GM23338 (cell line): Measurements from ENCODE around the gene SLC5A5. TPM values are rescaled to one million over a fixed set of nuclear protein-coding genes. Genes with fewer than 3 reads are reported as not detected.

ENCODE experiments used
- ATAC-seq: fragments of 200-7000 bp; cut with Tn5 transposase; 3 replicates; pipeline ENCODE4 v1.9.1; 2020
- DNase-seq: peaks from one replicate; pipeline ENCODE4 v3.0.0-alpha.2; 2015; ENCODE audit warnings: low spot score
- H2AFZ ChIP-seq: fragments of 200-600 bp; sonication (generic); 2 replicates; pipeline ENCODE4 v1.8.0; 2016; ENCODE audit warnings: antibody characterized with exemption, mild to moderate bottlenecking, moderate library complexity
- H3F3A ChIP-seq: fragments of 200-600 bp; sonication (generic); replicated peaks from 2 replicates; pipeline ENCODE4 v1.8.0; 2017; ENCODE audit warnings: antibody characterized with exemption, mixed run types, low read depth
- H3K27ac ChIP-seq: fragments of 200-600 bp; sonication (generic); 2 replicates; pipeline ENCODE4 v1.6.1; 2016; ENCODE audit warnings: low read depth
- H3K27me3 ChIP-seq: fragments of 200-600 bp; sonication (generic); 2 replicates; pipeline ENCODE4 v1.8.0; 2016; ENCODE audit warnings: mild to moderate bottlenecking, mixed run types, moderate library complexity; ENCODE audit not compliant: insufficient read depth
- H3K36me3 ChIP-seq: fragments of 200-600 bp; sonication (generic); 2 replicates; pipeline ENCODE4 v1.8.0; 2016; ENCODE audit warnings: mild to moderate bottlenecking; ENCODE audit not compliant: insufficient read depth
- H3K4me1 ChIP-seq: fragments of 200-600 bp; sonication (generic); 2 replicates; pipeline ENCODE4 v1.8.0; 2016; ENCODE audit warnings: mild to moderate bottlenecking, moderate library complexity; ENCODE audit not compliant: insufficient read depth
- H3K4me2 ChIP-seq: fragments of 200-600 bp; sonication (generic); 2 replicates; pipeline ENCODE4 v1.7.1; 2017; ENCODE audit warnings: mixed run types
- H3K4me3 ChIP-seq: fragments of 200-600 bp; sonication (generic); 2 replicates; pipeline ENCODE4 v1.6.1; 2016; ENCODE audit warnings: mixed run types
- H3K79me2 ChIP-seq: fragments of 200-600 bp; sonication (generic); replicated peaks from 2 replicates; pipeline ENCODE4 v1.8.0; 2017; ENCODE audit warnings: mild to moderate bottlenecking; ENCODE audit not compliant: insufficient read depth
- H3K9me2 ChIP-seq: fragments of 200-600 bp; sonication (generic); 2 replicates; pipeline ENCODE4 v1.8.0; 2017; ENCODE audit not compliant: insufficient read depth
- H4K20me1 ChIP-seq: fragments of 200-600 bp; sonication (generic); replicated peaks from 2 replicates; pipeline ENCODE4 v1.8.0; 2017; ENCODE audit warnings: mild to moderate bottlenecking; ENCODE audit not compliant: insufficient read depth
- H3K27ac Mint-ChIP-seq: 2 replicates; pipeline ENCODE4 v1.8.0; 2020; ENCODE audit warnings: inconsistent platforms, mild to moderate bottlenecking, moderate library complexity, mixed read lengths
- H3K27me3 Mint-ChIP-seq: 3 replicates; pipeline ENCODE4 v1.8.0; 2022; ENCODE audit warnings: low read depth, mild to moderate bottlenecking, moderate library complexity, mixed read lengths, inconsistent platforms; ENCODE audit not compliant: insufficient read depth, poor library complexity
- H3K36me3 Mint-ChIP-seq: 3 replicates; pipeline ENCODE4 v1.8.0; 2021; ENCODE audit warnings: low read depth, mild to moderate bottlenecking, inconsistent platforms, moderate library complexity, mixed read lengths
- H3K4me1 Mint-ChIP-seq: 3 replicates; pipeline ENCODE4 v1.8.0; 2020; ENCODE audit warnings: mild to moderate bottlenecking, inconsistent platforms, mixed read lengths
- H3K4me3 Mint-ChIP-seq: 3 replicates; pipeline ENCODE4 v1.8.0; 2021; ENCODE audit warnings: moderate library complexity, mild to moderate bottlenecking, inconsistent platforms, mixed read lengths
- H3K9me3 Mint-ChIP-seq: 3 replicates; pipeline ENCODE4 v1.8.0; 2020; ENCODE audit warnings: moderate library complexity, mild to moderate bottlenecking, inconsistent platforms, mixed read lengths
- CREB1 ChIP-seq: fragments of 250-450 bp; sonication (Bioruptor Pico); IDR thresholded peaks from 2 replicates; pipeline ENCODE4 v1.5.0; 2020; ENCODE audit warnings: low read depth, mild to moderate bottlenecking, moderate library complexity
- EZH2 ChIP-seq: fragments of 200-600 bp; sonication (generic); IDR thresholded peaks from one replicate; pipeline ENCODE4 v1.8.0; 2017; ENCODE audit warnings: antibody characterized with exemption, mild to moderate bottlenecking, low read depth; ENCODE audit not compliant: unreplicated experiment
- JUNB ChIP-seq: IDR thresholded peaks from one replicate; pipeline ENCODE4 v1.6.1; 2016; ENCODE audit warnings: antibody characterized with exemption; ENCODE audit not compliant: unreplicated experiment
- NANOG ChIP-seq: IDR thresholded peaks from 2 replicates; pipeline ENCODE4 v1.6.1; 2016; ENCODE audit warnings: antibody characterized with exemption, borderline replicate concordance
- POLR2AphosphoS5 ChIP-seq: IDR thresholded peaks from 2 replicates; pipeline ENCODE4 v1.6.1; 2016; ENCODE audit warnings: antibody characterized with exemption, low read depth
- ZNF114 ChIP-seq: fragments of 250-450 bp; sonication (Bioruptor Pico); IDR thresholded peaks from 2 replicates; pipeline ENCODE4 v1.5.0; 2020; ENCODE audit warnings: mild to moderate bottlenecking, moderate library complexity
- ZNF331 ChIP-seq: fragments of 250-450 bp; sonication (Bioruptor Pico); IDR thresholded peaks from 2 replicates; pipeline ENCODE4 v1.5.0; 2020; ENCODE audit warnings: low read depth, mild to moderate bottlenecking, moderate library complexity
- polyA plus RNA-seq: library from polyadenylated mRNA; unstranded; fragments of >200 nt; fragmentation: Nextera tagmentation; extraction: Ambion mirVana; gene quantifications from 2 replicates; pipeline ENCODE4 v1.2.1, GENCODE V29; 2016
- total RNA-seq: library from RNA; depleted of rRNA; stranded (reverse); fragments of >200 nt; shearing (Covaris generic); gene quantifications from 2 replicates; pipeline ENCODE4 v1.2.3, GENCODE V29; 2014
- TF ChIP-seq, protein P1 (sequence below): IDR thresholded peaks from 2 replicates; pipeline ENCODE4 v1.6.1; 2016; ENCODE audit warnings: antibody characterized with exemption
- TF ChIP-seq, protein P2 (sequence below), 2 experiments: fragments of 200-600 bp in 1 of 2; sonication (generic) in 1 of 2; conservative IDR thresholded peaks; 2 replicates each; pipeline versions ENCODE4 v1.5.1 to v1.6.1; 2016 to 2017; ENCODE audit warnings: antibody characterized with exemption in 2 of 2, low read depth in 2 of 2, mild to moderate bottlenecking in 2 of 2, moderate library complexity in 1 of 2

The SLC5A5 gene
- total and polyA plus RNA-seq, 2 experiments from 2014 or later, result 1.0 to 2.1 TPM

DNA sequence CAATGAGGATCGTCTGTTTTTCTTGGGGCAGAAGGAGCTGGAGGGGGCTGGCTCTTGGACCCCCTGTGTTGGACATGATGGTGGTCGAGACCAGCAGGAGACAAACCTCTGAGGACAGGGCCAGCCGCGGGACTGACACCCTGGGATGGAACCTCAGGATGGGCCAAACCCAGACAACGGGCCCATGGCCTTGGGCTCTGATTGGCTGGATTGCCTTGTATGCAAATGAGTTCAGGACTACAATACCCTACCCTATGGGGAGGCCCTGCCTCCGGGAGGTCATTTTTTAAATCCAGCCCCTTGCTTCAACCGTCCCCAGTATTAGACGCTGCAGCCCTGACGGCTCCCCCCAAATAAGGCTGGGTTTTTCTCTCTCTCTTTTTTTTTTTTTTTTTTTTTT is 22.0 kb downstream of the SLC5A5 start:
- Mint-ChIP-seq H3K4me1 (no peaks in the 10 kb centered on the region; the same call in 2 of the 3 replicates), H3K9me3 (peaks cover under 1% of the 10 kb centered on the region; the same call in 1 of the 3 replicates), H3K27me3 (peaks cover 9% of the 10 kb centered on the region), H3K4me3 (no peak overlapping the region), H3K36me3 (no peaks in the 10 kb centered on the region), H3K27ac (no peak overlapping the region)
- TF ChIP-seq JUNB (no peak), ZNF114 (CRISPR knock-in tag) (no peak), CREB1 (CRISPR knock-in tag) (no peak)
- Histone ChIP-seq H3K9me2 (no peaks in the 10 kb centered on the region), H3K36me3 (no peaks in the 10 kb centered on the region), H3K79me2 (no peaks in the 10 kb centered on the region), H3K27ac (no peak overlapping the region), H3K27me3 (no peaks in the 10 kb centered on the region), H3F3A (no peaks in the 10 kb centered on the region), H3K4me1 (peaks cover 7% of the 10 kb centered on the region; the same call in 1 of the 2 replicates), H3K4me3 (no peak overlapping the region), H4K20me1 (no peaks in the 10 kb centered on the region; the same call in 1 of the 2 replicates), H3K4me2 (no peak overlapping the region), H2AFZ (no peak overlapping the region)
- ATAC-seq, result no peak
- DNase-seq, result peak; percentile 21

DNA sequence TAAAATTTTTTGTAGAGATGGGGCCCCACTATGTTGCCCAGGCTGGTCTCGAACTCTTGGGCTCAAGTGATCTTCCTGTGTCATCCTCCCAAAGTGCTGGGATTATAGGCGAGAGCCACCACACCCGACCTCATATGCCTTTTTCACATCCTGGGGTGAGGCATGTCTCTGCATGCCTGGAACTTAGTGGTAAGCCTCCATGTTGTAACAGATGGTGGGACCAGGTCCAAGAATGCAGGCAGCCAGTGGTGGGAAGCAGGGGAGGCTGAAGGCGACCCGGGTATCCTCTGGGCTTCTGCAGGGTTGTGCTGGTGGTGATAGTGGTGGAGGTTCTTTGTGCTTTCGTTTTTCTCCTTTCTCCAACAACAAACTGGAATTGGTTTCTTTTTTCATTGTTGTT is 31.0 kb downstream of the SLC5A5 start:
- Histone ChIP-seq H3K27me3 (no peaks in the 10 kb centered on the region), H2AFZ (0 out of 2 replicates have a peak overlapping the region, but pooled peaks have one; percentile 28), H3K27ac (no peak overlapping the region), H3K36me3 (0 out of 2 replicates have a peak, but pooled peaks cover 2% of the 10 kb centered on the region), H4K20me1 (no peaks in the 10 kb centered on the region), H3K4me2 (no peak overlapping the region), H3K4me1 (no peaks in the 10 kb centered on the region), H3F3A (no peaks in the 10 kb centered on the region), H3K79me2 (no peaks in the 10 kb centered on the region), H3K9me2 (no peaks in the 10 kb centered on the region), H3K4me3 (no peak overlapping the region)
- peaks cover 40% of the 10 kb centered on the region for H3K9me3 Mint-ChIP-seq
- no peak for DNase-seq
- no peak for ATAC-seq
- H3K4me1 Mint-ChIP-seq, result no peaks in the 10 kb centered on the region
- no peak overlapping the region for H3K27ac Mint-ChIP-seq
- no peak overlapping the region for H3K4me3 Mint-ChIP-seq
- H3K27me3 Mint-ChIP-seq, result peaks cover 5% of the 10 kb centered on the region
- no peaks in the 10 kb centered on the region for H3K36me3 Mint-ChIP-seq
- no peak for TF ChIP-seq NANOG
- no peak for TF ChIP-seq EZH2
- no peak for TF ChIP-seq POLR2AphosphoS5

DNA sequence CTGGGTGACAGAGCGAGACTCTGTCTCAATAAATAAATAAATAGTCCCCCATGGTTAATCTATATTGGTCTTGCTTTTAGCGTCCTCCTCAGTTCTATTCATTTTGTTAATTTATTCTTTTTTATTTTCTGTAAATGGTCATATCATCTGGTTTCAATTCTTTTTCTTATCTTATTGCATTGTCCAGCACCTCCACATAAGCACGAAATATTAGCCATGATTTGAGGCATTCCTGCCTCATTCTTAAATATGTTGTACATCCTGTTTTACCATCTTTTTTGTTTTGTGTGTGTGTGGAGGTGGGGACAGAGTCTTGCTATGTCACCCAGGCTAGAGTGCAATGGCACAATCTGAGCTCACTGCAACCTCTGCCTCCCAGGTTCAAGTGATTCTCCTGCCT is 36.5 kb downstream of the SLC5A5 start:
- Histone ChIP-seq H2AFZ (no peak overlapping the region), H3K79me2 (no peaks in the 10 kb centered on the region), H3K27me3 (no peaks in the 10 kb centered on the region), H3K36me3 (peaks cover 11% of the 10 kb centered on the region; the same call in 1 of the 2 replicates), H3K4me3 (no peak overlapping the region), H4K20me1 (no peaks in the 10 kb centered on the region), H3K27ac (no peak overlapping the region), H3F3A (peaks cover 3% of the 10 kb centered on the region; the same call in 1 of the 2 replicates), H3K4me1 (no peaks in the 10 kb centered on the region), H3K4me2 (no peak overlapping the region), H3K9me2 (no peaks in the 10 kb centered on the region)
- H3K27ac Mint-ChIP-seq, result no peak overlapping the region
- DNase-seq (no peak), ATAC-seq (no peak)
- H3K4me1 Mint-ChIP-seq, result peaks cover 5% of the 10 kb centered on the region; the same call in 2 of the 3 replicates
- peaks cover 6% of the 10 kb centered on the region for H3K27me3 Mint-ChIP-seq
- H3K36me3 Mint-ChIP-seq, result peaks cover 9% of the 10 kb centered on the region; the same call in 2 of the 3 replicates
- peaks cover 23% of the 10 kb centered on the region for H3K9me3 Mint-ChIP-seq
- no peak overlapping the region for H3K4me3 Mint-ChIP-seq
- TF ChIP-seq POLR2AphosphoS5 (no peak), ZNF331 (CRISPR knock-in tag) (no peak)
- TF ChIP-seq, protein P1, sequence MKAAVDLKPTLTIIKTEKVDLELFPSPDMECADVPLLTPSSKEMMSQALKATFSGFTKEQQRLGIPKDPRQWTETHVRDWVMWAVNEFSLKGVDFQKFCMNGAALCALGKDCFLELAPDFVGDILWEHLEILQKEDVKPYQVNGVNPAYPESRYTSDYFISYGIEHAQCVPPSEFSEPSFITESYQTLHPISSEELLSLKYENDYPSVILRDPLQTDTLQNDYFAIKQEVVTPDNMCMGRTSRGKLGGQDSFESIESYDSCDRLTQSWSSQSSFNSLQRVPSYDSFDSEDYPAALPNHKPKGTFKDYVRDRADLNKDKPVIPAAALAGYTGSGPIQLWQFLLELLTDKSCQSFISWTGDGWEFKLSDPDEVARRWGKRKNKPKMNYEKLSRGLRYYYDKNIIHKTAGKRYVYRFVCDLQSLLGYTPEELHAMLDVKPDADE, result no peak
- TF ChIP-seq, protein P2, sequence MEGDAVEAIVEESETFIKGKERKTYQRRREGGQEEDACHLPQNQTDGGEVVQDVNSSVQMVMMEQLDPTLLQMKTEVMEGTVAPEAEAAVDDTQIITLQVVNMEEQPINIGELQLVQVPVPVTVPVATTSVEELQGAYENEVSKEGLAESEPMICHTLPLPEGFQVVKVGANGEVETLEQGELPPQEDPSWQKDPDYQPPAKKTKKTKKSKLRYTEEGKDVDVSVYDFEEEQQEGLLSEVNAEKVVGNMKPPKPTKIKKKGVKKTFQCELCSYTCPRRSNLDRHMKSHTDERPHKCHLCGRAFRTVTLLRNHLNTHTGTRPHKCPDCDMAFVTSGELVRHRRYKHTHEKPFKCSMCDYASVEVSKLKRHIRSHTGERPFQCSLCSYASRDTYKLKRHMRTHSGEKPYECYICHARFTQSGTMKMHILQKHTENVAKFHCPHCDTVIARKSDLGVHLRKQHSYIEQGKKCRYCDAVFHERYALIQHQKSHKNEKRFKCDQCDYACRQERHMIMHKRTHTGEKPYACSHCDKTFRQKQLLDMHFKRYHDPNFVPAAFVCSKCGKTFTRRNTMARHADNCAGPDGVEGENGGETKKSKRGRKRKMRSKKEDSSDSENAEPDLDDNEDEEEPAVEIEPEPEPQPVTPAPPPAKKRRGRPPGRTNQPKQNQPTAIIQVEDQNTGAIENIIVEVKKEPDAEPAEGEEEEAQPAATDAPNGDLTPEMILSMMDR (conservative IDR thresholded peaks at IDR 0.05; ENCODE audit: low read depth in 2 of 2), result no peak
